Activated CD4-positive, alpha-beta T cell treated with anti-CD3 and anti-CD28 coated beads, Interleukin-2, amount 50 U/mL, for 1 hour (primary cell): ENCODE results near the gene EXOC4.
"Not testable (repeated sequence)": the region's sequence is repeated elsewhere in the genome, so short reads cannot be mapped to it uniquely, and the experiment has no call there.

Source experiments
- DNase-seq: peaks from one replicate; pipeline ENCODE4 v3.0.0-alpha.2; 2020

Gene EXOC4

GRCh38 chr7:133641436-133641835 lies 388.6 kb downstream of the EXOC4 start:
- DNase-seq, result no peak

GRCh38 chr7:133642907-133643306 lies 390.0 kb downstream of the EXOC4 start:
- DNase-seq, result no peak

GRCh38 chr7:133643652-133644051 lies 390.8 kb downstream of the EXOC4 start:
- DNase-seq, result not testable (repeated sequence)

- DNase-seq, result no peak
Measured at GRCh38 chr7:133645884-133646391, 393.1 kb downstream of the EXOC4 start.

GRCh38 chr7:133646472-133647315 lies 393.8 kb downstream of the EXOC4 start:
- DNase-seq, result no peak

GRCh38 chr7:133649593-133649992 lies 396.7 kb downstream of the EXOC4 start:
- no peak for DNase-seq

GRCh38 chr7:133650069-133650468 lies 397.2 kb downstream of the EXOC4 start:
- no peak for DNase-seq

- DNase-seq, result no peak
Measured at GRCh38 chr7:133650487-133651300, 397.8 kb downstream of the EXOC4 start.

GRCh38 chr7:133652547-133652946 lies 399.7 kb downstream of the EXOC4 start:
- DNase-seq, result no peak

GRCh38 chr7:133654547-133654946 lies 401.7 kb downstream of the EXOC4 start:
- no peak for DNase-seq

- DNase-seq, result no peak
Measured at GRCh38 chr7:133662276-133662675, 409.4 kb downstream of the EXOC4 start.

GRCh38 chr7:133662830-133663229 lies 410.0 kb downstream of the EXOC4 start:
- no peak for DNase-seq

GRCh38 chr7:133664528-133664927 lies 411.6 kb downstream of the EXOC4 start:
- DNase-seq, result no peak

GRCh38 chr7:133668296-133669060 lies 415.6 kb downstream of the EXOC4 start:
- no peak for DNase-seq

- no peak for DNase-seq
Measured at GRCh38 chr7:133669061-133669455, 416.2 kb downstream of the EXOC4 start.

- no peak for DNase-seq
Measured at GRCh38 chr7:133670250-133670649, 417.4 kb downstream of the EXOC4 start.

- no peak for DNase-seq
Measured at GRCh38 chr7:133672866-133673265, 420.0 kb downstream of the EXOC4 start.

GRCh38 chr7:133674079-133674763 lies 421.3 kb downstream of the EXOC4 start:
- no peak for DNase-seq

GRCh38 chr7:133675510-133676218 lies 422.8 kb downstream of the EXOC4 start:
- DNase-seq, result no peak

- no peak for DNase-seq
Measured at GRCh38 chr7:133676805-133677370, 424.0 kb downstream of the EXOC4 start.

- DNase-seq, result no peak
Measured at GRCh38 chr7:133678137-133678814, 425.4 kb downstream of the EXOC4 start.
